ENCODE results near the gene PALLD.

PALLD gene

DNA sequence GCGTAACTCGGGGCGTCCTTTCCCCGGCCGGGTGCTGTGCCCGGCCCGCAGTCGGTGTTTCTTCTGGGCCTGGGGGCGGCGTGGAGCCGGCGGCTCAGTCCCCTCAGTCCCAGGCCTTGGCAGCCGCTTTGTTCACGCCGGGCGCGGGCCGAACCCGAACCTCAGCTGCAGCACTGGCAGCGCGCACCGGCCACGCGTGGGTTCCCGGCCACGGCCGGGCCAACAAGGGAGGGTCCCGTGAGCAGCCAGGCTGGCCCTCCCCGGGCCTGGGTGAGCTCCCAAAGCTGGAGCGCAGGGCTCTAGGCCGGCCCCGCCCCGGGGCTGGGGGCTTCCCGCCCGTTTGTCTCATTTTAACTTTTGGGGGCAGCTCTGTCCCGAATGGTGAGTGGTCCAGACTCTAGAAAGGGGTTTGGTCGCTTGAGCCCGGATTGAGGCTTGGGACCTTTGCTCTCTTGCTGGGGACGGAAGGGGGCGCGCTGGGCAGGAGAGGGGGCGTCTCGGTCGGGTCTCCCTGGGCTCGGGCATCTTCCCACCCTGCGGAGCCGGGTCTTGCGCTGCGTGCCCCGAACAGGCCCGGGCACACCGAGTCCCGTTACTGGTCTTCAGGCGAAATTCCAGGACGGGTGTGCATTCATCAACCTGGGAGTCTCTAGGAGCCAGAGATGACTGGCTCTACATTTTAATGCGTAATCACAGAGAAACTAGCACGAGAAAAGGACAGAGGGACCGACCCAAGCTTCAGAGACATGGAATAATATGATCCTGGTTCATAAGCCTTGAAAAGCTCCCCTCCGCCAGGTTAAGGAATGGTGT lies 336.1 kb downstream of the PALLD start:
- Mint-ChIP-seq H3K4me1 (peaks cover 20% of the 10 kb centered on the region), H3K27ac (peak overlapping the region; percentile 74), H3K27me3 (peaks cover 90% of the 10 kb centered on the region), H3K9me3 (no peaks in the 10 kb centered on the region), H3K36me3 (no peaks in the 10 kb centered on the region), H3K4me3 (peak overlapping the region; percentile 83)
- no peak for ATAC-seq

DNA sequence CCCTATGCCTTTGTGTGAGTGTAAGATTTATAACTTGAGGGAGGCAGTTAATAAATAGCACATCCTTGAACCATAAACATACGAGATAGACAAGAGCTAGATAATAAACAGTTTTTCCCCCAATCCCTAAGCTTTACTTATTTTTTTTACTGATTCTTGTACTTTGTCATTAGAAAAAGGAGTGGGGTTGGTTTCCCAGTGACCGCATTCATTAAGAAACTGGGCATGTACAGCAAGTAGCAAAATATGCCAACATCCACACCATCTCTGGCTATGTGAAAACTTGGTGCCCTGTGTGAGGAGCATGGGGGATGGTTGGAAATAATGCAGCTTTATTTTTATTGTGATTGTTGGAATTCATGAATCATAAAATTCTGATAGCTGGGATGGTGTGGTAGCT lies 337.0 kb downstream of the PALLD start:
- H3K27me3 Mint-ChIP-seq: peaks cover 93% of the 10 kb centered on the region
- H3K4me3 Mint-ChIP-seq: no peak overlapping the region
- H3K9me3 Mint-ChIP-seq: no peaks in the 10 kb centered on the region
- peaks cover 20% of the 10 kb centered on the region for H3K4me1 Mint-ChIP-seq
- no peak for ATAC-seq
- no peak overlapping the region for H3K27ac Mint-ChIP-seq
- H3K36me3 Mint-ChIP-seq: no peaks in the 10 kb centered on the region

DNA sequence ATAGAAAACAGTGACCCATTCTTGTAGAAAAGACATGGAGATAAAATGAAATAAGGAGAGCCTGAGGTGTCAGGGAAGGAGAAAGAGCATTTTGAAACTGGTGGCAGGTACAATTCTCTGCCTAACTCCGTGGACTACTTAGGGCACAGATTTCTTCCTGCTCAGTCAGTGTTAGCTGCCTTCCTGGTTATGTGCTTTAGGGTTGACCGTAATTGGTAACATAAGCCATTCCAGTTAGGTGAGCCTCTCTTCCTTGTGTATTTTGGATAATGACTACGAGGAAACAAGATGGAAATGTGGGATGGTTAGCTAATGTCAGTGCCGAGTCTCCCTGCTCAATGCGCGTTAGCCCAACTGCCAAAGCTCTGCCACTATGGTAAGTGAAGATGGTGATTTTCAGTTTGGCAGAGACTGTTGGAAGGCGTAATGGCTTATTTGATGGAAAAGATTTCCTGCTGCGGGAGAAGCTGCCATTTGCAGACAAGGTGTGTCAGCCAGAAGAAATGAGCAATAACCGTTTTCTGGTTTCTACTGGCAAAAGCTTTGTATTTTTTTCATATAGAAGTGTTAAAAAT lies 339.1 kb downstream of the PALLD start:
- no peak for ATAC-seq
- no peak overlapping the region for H3K27ac Mint-ChIP-seq
- no peak overlapping the region for H3K4me3 Mint-ChIP-seq
- peaks cover 15% of the 10 kb centered on the region for H3K4me1 Mint-ChIP-seq
- H3K9me3 Mint-ChIP-seq: no peaks in the 10 kb centered on the region
- H3K36me3 Mint-ChIP-seq: no peaks in the 10 kb centered on the region
- peaks cover 82% of the 10 kb centered on the region for H3K27me3 Mint-ChIP-seq

DNA sequence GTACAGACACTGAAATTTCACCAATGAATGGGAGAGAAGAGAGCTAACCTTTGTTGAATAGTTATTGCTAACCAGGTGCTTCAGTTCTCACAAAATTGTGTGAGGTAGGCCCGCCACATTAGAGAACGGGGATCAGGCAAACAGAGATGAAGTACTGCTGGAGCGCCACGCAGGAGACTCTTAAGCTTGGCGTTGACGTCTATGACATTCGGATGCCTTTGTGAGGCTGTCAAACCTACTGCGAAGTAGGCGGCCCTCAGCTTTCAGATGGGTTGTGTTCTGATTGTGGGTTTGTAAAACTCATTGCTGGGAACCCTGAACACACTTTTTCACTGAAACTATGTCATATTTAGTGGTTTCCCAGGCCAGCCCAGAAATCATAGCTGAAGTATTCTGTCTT lies 339.6 kb downstream of the PALLD start:
- H3K4me1 Mint-ChIP-seq: peaks cover 11% of the 10 kb centered on the region
- peaks cover 77% of the 10 kb centered on the region for H3K27me3 Mint-ChIP-seq
- H3K27ac Mint-ChIP-seq: no peak overlapping the region
- H3K9me3 Mint-ChIP-seq: no peaks in the 10 kb centered on the region
- no peaks in the 10 kb centered on the region for H3K36me3 Mint-ChIP-seq
- no peak for ATAC-seq
- no peak overlapping the region for H3K4me3 Mint-ChIP-seq

DNA sequence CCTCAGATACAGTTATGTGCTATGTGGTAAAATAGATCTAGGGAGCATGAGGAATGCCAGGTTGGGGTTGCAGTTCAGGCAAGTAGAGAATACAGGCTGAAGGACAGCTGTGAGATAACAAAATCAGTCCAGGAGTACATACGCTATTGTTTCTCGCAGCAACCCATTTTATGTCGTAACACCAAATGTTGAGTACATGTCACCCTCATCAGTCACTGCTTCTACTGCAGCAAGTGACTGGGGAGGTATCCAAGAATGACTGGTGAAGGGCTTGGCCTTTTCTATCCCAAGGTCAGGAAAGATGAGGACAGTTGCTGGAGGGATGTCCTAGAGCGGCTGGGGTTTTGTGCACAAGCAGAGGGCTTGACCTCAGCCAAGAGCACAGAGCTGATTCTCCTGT lies 341.1 kb downstream of the PALLD start:
- Mint-ChIP-seq H3K4me1 (no peaks in the 10 kb centered on the region), H3K36me3 (no peaks in the 10 kb centered on the region), H3K4me3 (no peak overlapping the region), H3K27ac (no peak overlapping the region), H3K9me3 (no peaks in the 10 kb centered on the region), H3K27me3 (peaks cover 63% of the 10 kb centered on the region)
- ATAC-seq: no peak

DNA sequence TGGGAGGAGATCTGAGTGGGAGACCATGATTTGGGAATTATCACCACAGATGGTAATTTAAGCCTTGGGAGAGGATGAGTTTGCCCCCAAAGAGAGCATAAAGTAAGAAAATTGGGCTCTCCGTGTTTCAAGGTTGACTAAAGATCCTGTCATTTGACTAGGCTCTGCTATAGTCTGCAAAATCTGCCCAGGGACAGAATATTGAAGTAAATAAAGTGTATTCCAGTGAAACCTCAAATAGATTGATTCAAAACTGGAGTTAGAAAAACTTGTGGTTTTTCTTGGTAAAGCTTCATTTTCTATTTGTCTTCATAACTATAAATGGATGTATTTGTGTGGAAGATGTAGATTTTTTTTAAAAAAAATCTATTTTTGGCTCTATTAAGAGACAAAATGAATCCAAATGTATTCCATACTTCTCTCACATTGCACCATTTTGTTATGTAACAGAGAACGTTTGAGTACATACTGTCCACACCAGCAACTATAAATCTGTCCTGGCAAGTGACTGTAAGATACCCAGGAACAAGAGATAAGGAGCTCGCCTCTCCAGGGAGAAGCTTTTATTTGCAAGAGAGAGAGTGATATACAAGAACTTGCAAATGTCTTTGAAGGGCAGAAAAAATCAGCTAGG lies 343.0 kb downstream of the PALLD start:
- H3K4me3 Mint-ChIP-seq: no peak overlapping the region
- H3K27ac Mint-ChIP-seq: no peak overlapping the region
- no peaks in the 10 kb centered on the region for H3K9me3 Mint-ChIP-seq
- H3K36me3 Mint-ChIP-seq: no peaks in the 10 kb centered on the region
- H3K4me1 Mint-ChIP-seq: no peaks in the 10 kb centered on the region
- H3K27me3 Mint-ChIP-seq: peaks cover 62% of the 10 kb centered on the region
- no peak for ATAC-seq

DNA sequence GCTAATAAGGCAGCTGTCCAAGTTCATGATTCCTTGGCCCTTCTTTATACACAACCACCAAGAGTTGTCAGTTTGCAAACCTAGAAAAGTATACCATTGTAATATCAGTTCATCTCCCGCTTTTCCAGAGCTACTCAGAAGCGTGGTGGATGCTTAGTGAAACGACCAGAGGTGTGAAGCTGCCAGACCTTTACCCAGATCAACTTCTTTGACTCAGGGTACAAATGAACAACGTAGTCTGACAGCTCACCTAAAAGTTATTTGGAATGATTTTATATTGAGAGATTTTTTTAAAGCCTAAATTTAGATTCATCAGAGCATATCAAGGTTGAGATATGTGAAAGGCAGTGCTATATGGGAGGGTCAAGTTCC lies 343.5 kb downstream of the PALLD start:
- no peak overlapping the region for H3K27ac Mint-ChIP-seq

DNA sequence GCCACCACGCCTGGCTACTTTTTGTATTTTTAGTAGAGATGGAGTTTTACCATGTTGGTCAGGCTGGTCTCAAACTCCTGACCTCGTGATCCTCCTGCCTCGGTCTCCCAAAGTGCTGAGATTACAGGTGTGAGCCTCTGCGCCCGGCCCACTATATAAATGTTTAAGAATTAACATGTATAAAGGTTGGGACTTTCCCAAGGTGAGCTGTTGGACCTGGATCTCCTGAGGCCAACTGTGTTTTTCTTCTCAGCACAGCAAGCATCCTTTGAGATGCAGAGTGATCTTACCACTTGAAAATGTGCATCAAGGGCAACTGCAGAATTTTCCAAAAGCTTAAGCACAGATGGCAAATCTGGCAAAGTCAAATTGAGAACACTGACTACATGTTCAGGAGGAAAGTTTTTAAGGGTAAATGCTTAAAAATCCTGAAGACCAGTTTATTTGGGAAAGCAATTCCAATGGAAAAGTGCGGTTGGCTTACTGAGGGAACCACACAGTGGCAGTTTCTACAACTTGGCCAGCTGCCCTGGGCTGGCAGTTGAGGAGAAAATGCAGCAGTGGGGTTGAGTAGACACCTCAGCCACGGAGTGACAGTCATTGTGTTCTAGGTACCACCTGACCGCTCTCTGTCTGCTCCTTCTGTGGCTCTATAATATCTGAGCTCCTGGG lies 344.3 kb downstream of the PALLD start:
- H3K36me3 Mint-ChIP-seq: no peaks in the 10 kb centered on the region
- ATAC-seq: peak; percentile 35
- no peaks in the 10 kb centered on the region for H3K9me3 Mint-ChIP-seq
- no peak overlapping the region for H3K4me3 Mint-ChIP-seq
- no peaks in the 10 kb centered on the region for H3K4me1 Mint-ChIP-seq
- peaks cover 53% of the 10 kb centered on the region for H3K27me3 Mint-ChIP-seq
- H3K27ac Mint-ChIP-seq: no peak overlapping the region

More for the DNA sequence above, 343.5 kb downstream of the PALLD start:
- peaks cover 61% of the 10 kb centered on the region for H3K27me3 Mint-ChIP-seq
- no peak overlapping the region for H3K4me3 Mint-ChIP-seq
- no peak for ATAC-seq
- no peaks in the 10 kb centered on the region for H3K36me3 Mint-ChIP-seq
- H3K4me1 Mint-ChIP-seq: no peaks in the 10 kb centered on the region
- H3K9me3 Mint-ChIP-seq: no peaks in the 10 kb centered on the region

DNA sequence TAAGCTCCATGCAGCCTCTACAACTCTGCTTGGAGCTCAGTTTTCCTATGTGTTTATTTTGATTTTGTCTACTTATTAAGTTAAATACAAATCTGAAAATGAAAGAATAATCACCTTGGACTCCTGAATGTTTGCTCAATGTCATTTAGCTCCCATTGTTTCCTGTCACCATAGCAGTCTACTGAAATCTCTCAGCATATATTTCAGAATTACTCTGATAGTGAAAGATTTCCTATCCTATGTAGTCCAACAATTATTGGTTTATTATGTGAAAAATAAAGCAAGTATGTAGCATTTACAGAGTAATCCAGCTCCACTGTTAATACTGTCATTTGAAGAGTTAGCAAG lies 344.8 kb downstream of the PALLD start:
- Mint-ChIP-seq H3K27me3 (peaks cover 48% of the 10 kb centered on the region), H3K36me3 (no peaks in the 10 kb centered on the region), H3K27ac (no peak overlapping the region), H3K9me3 (no peaks in the 10 kb centered on the region), H3K4me1 (no peaks in the 10 kb centered on the region), H3K4me3 (no peak overlapping the region)
- no peak for ATAC-seq

DNA sequence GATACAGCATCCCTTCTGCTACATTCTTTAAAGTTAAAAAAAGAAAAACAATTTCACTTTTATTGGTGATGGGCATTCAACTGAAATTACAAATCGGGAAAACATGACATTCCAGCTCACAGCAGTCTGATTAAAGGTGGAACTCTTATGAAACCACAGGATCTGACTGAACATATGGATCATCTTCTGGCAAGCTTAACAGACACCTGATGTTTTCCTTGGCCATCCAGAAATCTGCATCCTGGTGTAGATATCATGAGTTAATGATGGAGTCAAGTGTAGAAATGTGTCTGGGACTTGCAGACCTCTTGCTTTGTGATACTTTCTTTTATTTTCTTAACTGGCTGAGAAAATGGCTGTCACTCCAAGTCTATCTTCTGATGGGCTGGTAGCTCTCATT lies 345.3 kb downstream of the PALLD start:
- H3K9me3 Mint-ChIP-seq: no peaks in the 10 kb centered on the region
- no peak overlapping the region for H3K4me3 Mint-ChIP-seq
- no peaks in the 10 kb centered on the region for H3K4me1 Mint-ChIP-seq
- no peaks in the 10 kb centered on the region for H3K36me3 Mint-ChIP-seq
- H3K27ac Mint-ChIP-seq: no peak overlapping the region
- ATAC-seq: no peak
- H3K27me3 Mint-ChIP-seq: peaks cover 44% of the 10 kb centered on the region

DNA sequence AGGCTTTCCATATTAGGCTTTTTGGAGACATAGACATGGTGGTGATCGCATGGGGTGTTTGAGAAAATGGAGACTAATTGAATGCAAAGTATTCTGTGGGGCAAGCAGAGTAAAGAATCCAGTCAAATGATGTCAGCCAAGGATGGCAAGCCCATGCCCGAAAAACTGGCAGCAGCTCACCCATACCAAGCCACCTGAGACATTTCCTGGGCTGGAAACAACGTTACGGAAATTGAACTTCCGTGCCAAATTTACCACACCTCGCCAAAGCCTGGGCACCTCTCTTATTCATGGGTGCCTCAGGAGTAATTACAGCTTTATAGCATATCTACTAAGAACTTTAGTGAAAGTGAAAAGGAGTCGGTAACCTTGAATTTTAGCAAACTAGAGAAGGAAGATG lies 346.8 kb downstream of the PALLD start:
- Mint-ChIP-seq H3K4me3 (no peak overlapping the region), H3K36me3 (no peaks in the 10 kb centered on the region), H3K9me3 (no peaks in the 10 kb centered on the region), H3K27me3 (peaks cover 29% of the 10 kb centered on the region), H3K4me1 (no peaks in the 10 kb centered on the region), H3K27ac (no peak overlapping the region)
- ATAC-seq: no peak

DNA sequence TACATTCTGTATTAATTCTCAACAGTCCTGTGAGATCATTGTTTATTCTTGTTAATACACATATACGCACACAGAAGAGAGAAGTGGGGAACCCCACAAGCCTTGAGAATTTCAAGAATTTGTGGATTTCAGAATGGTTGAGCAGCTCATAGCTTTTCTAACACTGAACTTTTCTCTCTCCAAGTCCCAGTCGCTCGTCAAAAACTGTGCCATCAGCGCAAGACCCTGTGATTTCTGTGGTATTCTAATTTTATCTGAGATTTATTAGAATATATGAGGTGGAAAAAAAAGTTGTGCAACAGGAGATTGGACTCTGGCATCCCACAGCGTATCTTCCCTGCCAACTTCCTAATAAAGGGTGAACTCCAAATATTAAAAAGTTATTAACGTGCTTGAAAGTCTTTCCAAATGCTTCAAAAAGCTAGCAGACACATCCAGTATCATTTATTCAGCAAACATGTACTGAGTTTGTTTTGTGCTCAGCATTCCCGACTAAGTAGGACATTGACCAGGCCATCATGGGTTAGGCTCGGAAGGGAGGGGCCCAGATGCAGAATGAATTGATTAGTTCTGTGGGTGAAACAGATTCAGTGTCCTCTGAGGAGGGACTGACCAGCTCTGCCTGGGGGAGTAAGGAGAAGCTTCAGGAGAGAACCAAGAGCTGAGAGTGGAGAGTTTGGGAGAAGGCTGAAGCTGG lies 347.6 kb downstream of the PALLD start:
- Mint-ChIP-seq H3K4me3 (no peak overlapping the region), H3K27me3 (peaks cover 21% of the 10 kb centered on the region), H3K9me3 (no peaks in the 10 kb centered on the region), H3K36me3 (no peaks in the 10 kb centered on the region), H3K27ac (no peak overlapping the region), H3K4me1 (no peaks in the 10 kb centered on the region)
- ATAC-seq: no peak

DNA sequence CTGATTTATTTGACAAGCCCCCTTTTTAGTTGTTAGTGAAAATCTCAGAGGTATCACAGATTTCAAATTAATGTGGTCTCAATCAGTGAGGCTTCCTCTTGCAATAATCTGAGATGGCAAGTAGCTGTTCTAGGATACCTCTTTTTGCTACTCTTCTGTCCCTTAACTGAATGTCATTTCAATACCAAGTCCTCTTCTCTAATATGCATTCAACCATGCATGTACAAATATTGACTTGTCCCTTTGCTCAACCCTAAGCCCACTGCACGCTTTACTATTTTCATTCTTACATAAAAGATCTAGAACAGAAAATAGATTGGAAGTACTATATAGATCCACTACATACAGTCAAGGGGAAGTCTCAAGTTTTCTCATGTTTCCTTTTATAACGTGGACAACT lies 349.0 kb downstream of the PALLD start:
- Mint-ChIP-seq H3K9me3 (no peaks in the 10 kb centered on the region), H3K4me1 (no peaks in the 10 kb centered on the region), H3K27me3 (peaks cover 19% of the 10 kb centered on the region), H3K36me3 (no peaks in the 10 kb centered on the region), H3K4me3 (no peak overlapping the region), H3K27ac (no peak overlapping the region)
- no peak for ATAC-seq

DNA sequence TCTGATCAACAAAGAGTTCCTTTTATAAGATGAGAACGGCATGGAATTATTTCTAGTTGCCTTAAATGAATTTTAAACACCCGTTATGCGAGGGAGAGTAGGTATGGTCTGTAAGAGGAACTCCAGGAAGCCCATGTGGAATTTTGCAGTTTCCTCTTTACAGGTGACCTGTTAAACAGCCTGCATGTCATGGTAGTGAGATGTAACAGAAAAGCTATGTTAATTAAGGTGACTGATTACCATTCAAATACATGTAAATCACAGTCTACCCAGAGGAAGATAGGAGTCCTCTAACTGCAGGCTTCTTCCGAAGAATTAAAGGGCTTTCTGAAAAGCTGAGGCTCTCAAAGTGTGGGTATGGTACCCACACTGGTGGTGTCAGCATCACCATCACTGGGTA lies 349.6 kb downstream of the PALLD start:
- Mint-ChIP-seq H3K4me3 (no peak overlapping the region), H3K27ac (no peak overlapping the region), H3K9me3 (no peaks in the 10 kb centered on the region), H3K4me1 (no peaks in the 10 kb centered on the region), H3K36me3 (no peaks in the 10 kb centered on the region), H3K27me3 (peaks cover 19% of the 10 kb centered on the region)
- no peak for ATAC-seq

DNA sequence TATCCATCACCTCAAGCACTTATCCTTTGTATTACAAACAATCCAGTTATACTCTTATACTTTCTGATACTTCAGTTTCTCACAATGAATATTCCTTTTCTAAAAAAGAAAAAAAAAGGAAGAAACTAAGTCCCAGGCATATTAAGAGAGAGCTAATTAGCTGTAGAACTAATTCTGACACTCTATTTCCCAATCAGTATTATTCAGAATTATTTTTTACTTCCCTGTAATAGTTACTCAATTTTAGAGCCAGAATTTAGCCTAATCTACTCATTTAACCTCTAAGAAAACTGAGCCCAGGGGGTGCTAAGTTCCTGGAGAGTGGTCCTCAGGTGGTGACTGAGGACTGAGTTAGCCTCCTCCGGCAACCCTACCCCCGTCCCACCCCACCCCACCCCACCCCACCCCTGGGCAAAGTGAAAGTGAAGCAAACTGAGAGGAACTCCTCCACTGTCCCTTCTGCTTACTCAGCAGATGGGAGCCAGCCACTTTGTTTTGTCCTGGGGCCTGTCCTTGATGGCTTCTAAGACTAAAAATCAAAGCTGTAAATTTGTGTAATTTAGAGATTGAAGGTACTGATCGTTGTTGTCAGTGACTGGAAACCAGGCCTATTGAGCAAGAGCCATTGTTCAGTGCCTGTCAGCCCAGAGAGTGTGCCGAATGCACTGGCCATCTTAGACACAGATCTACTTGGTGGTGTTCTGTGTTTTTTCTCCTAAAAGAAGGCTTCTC lies 351.1 kb downstream of the PALLD start:
- Mint-ChIP-seq H3K36me3 (no peaks in the 10 kb centered on the region), H3K27ac (no peak overlapping the region), H3K9me3 (no peaks in the 10 kb centered on the region), H3K4me1 (no peaks in the 10 kb centered on the region), H3K4me3 (no peak overlapping the region), H3K27me3 (peaks cover 21% of the 10 kb centered on the region)
- no peak for ATAC-seq

Data from stimulated activated memory B cell treated with anti-CD40 and anti-IgM and Interleukin-4, amounts not matched to agents 10 μg/mL and 1 μg/mL and 100 μg/mL, for 72 hours (primary cell).